Spleen (tissue), 7 donors: ENCODE data around the gene LPP.

Experiments
- CTCF ChIP-seq, 11 experiments: fragments of 200-600 bp in 7 of 11; fragments of 450-650 bp in 4 of 11; sonication (generic) in 4 of 11; IDR thresholded peaks in 8 of 11; conservative IDR thresholded peaks in 3 of 11; 1 replicate in 7 of 11; 2 replicates in 4 of 11; pipeline versions ENCODE4 v1.4.0 to v1.8.0; 2016 to 2021; ENCODE audit warnings: antibody characterized with exemption in 11 of 11, inconsistent platforms in 4 of 11, mild to moderate bottlenecking in 1 of 11
- POLR2A ChIP-seq, 3 donors: fragments of 450-650 bp; IDR thresholded peaks; one replicate each; pipeline ENCODE4 v1.5.1; 2017; ENCODE audit warnings: antibody characterized with exemption in 3 of 3, mild to moderate bottlenecking in 1 of 3
- donor health status: DM: no; HTN: no; CAD: no; lungs with moderate emphysema.
- donor health status: DM: no; HTN: no; CAD: no.
- donor health status: DM: no; HTN: no; CAD: no.

GRCh38 chr3:188303823-188304222 lies 149.9 kb downstream of the LPP start:
- no peak for TF ChIP-seq POLR2A (IDR thresholded peaks at IDR 0.05)
- TF ChIP-seq CTCF (IDR thresholded peaks at IDR 0.05 in 8 of 11, conservative IDR thresholded peaks at IDR 0.05 in 3 of 11) = no peak
